Neural cell (in vitro differentiated cells): Measurements from ENCODE around the gene ATP5F1D. TPM values are rescaled to one million over a fixed set of nuclear protein-coding genes. Genes with fewer than 3 reads are reported as not detected.

Source experiments
- H2AFZ ChIP-seq: fragments of 200-600, 300-800 bp; sonication (generic), shearing (Covaris generic); 2 replicates; pipeline ENCODE4 v1.6.0; 2014; ENCODE audit warnings: low read depth, mild to moderate bottlenecking, antibody characterized with exemption, low read length, moderate library complexity
- H3F3A ChIP-seq: fragments of 200-600 bp; shearing (Covaris generic); 2 replicates; pipeline ENCODE4 v1.6.1; 2016; ENCODE audit warnings: mild to moderate bottlenecking, moderate library complexity, mixed read lengths, antibody characterized with exemption, low read length; ENCODE audit not compliant: insufficient read depth, poor library complexity, severe bottlenecking
- H3K27ac ChIP-seq: fragments of 200-600, 300-800 bp; sonication (generic), shearing (Covaris generic); 2 replicates; pipeline ENCODE4 v1.5.1; 2014; ENCODE audit warnings: mild to moderate bottlenecking, low read length, moderate library complexity
- H3K27me3 ChIP-seq: fragments of 300-800, 200-600 bp; sonication (generic), shearing (Covaris generic); 2 replicates; pipeline ENCODE4 v1.6.0; 2014; ENCODE audit warnings: mild to moderate bottlenecking, low read depth, low read length, moderate library complexity; ENCODE audit not compliant: insufficient read depth
- H3K36me3 ChIP-seq: fragments of 300-800, 200-600 bp; sonication (generic), shearing (Covaris generic); 2 replicates; pipeline ENCODE4 v1.5.1; 2014; ENCODE audit warnings: mild to moderate bottlenecking, antibody characterized with exemption, low read length, moderate library complexity; ENCODE audit not compliant: insufficient read depth
- H3K4me2 ChIP-seq: fragments of 300-800, 200-600 bp; sonication (generic), shearing (Covaris generic); 2 replicates; pipeline ENCODE4 v1.6.0; 2014; ENCODE audit warnings: mild to moderate bottlenecking, low read length
- H3K4me3 ChIP-seq: fragments of 300-800, 200-600 bp; sonication (generic), shearing (Covaris generic); 2 replicates; pipeline ENCODE4 v1.5.1; 2014; ENCODE audit warnings: mild to moderate bottlenecking, low read length, moderate library complexity
- H3K79me2 ChIP-seq: fragments of 200-600 bp; shearing (Covaris generic); replicated peaks from 2 replicates; pipeline ENCODE4 v1.6.0; 2014; ENCODE audit warnings: mild to moderate bottlenecking, low read length, moderate library complexity; ENCODE audit not compliant: insufficient read depth
- H3K9ac ChIP-seq: fragments of 300-800, 200-600 bp; sonication (generic), shearing (Covaris generic); 2 replicates; pipeline ENCODE4 v1.6.1; 2016; ENCODE audit warnings: mild to moderate bottlenecking, low read length, mixed read lengths
- H3K9me2 ChIP-seq: fragments of 200-600 bp; shearing (Covaris generic); 2 replicates; pipeline ENCODE4 v1.6.1; 2016; ENCODE audit warnings: mild to moderate bottlenecking, low read length, mixed read lengths; ENCODE audit not compliant: insufficient read depth
- H3K9me3 ChIP-seq: fragments of 200-600, 300-800 bp; sonication (generic), shearing (Covaris generic); 2 replicates; pipeline ENCODE4 v1.6.1; 2016; ENCODE audit warnings: mild to moderate bottlenecking, mixed run types, low read length, moderate library complexity, mixed read lengths
- H4K20me1 ChIP-seq: fragments of 200-600 bp; shearing (Covaris generic); 2 replicates; pipeline ENCODE4 v1.6.1; 2016; ENCODE audit warnings: mild to moderate bottlenecking, mixed run types; ENCODE audit not compliant: insufficient read depth
- EP300 ChIP-seq: fragments of 450-650 bp; conservative IDR thresholded peaks from 2 replicates; pipeline ENCODE4 v1.6.1; 2014; ENCODE audit warnings: antibody characterized with exemption, mild to moderate bottlenecking, moderate library complexity; ENCODE audit not compliant: poor library complexity, severe bottlenecking
- EZH2 ChIP-seq: fragments of 200-600, 300-800 bp; shearing (Covaris generic), sonication (generic); IDR thresholded peaks from 2 replicates; pipeline ENCODE4 v1.6.1; 2014; ENCODE audit warnings: antibody characterized with exemption, low read length, borderline replicate concordance, mild to moderate bottlenecking; ENCODE audit not compliant: insufficient read depth, poor library complexity, severe bottlenecking
- MXI1 ChIP-seq: fragments of 450-650 bp; conservative IDR thresholded peaks from 2 replicates; pipeline ENCODE4 v1.6.1; 2014; ENCODE audit warnings: antibody characterized with exemption, mild to moderate bottlenecking; ENCODE audit not compliant: poor library complexity, severe bottlenecking
- POLR2AphosphoS5 ChIP-seq: IDR thresholded peaks from 2 replicates; pipeline ENCODE4 v1.6.1; 2012
- RAD21 ChIP-seq: fragments of 450-650 bp; conservative IDR thresholded peaks from 2 replicates; pipeline ENCODE4 v1.6.1; 2014; ENCODE audit warnings: antibody characterized with exemption, mild to moderate bottlenecking, moderate library complexity
- SMC3 ChIP-seq: fragments of 450-650 bp; conservative IDR thresholded peaks from 2 replicates; pipeline ENCODE4 v1.6.1; 2014; ENCODE audit warnings: antibody characterized with exemption, mild to moderate bottlenecking, moderate library complexity; ENCODE audit not compliant: poor library complexity
- TAF1 ChIP-seq: IDR thresholded peaks from 2 replicates; pipeline ENCODE4 v1.6.1; 2012; ENCODE audit warnings: low read depth
- polyA plus RNA-seq: library from polyadenylated mRNA; depleted of rRNA; stranded (reverse); fragments of >200 nt; gene quantifications from 2 replicates; pipeline ENCODE4 v1.2.3, GENCODE V29; 2014
- TF ChIP-seq, protein P1 (sequence below): fragments of 450-650 bp; IDR thresholded peaks from 2 replicates; pipeline ENCODE4 v1.5.1; 2014; ENCODE audit warnings: antibody characterized with exemption, mild to moderate bottlenecking, moderate library complexity; ENCODE audit not compliant: poor library complexity, severe bottlenecking
- TF ChIP-seq, protein P2 (sequence below): IDR thresholded peaks from 2 replicates; pipeline ENCODE4 v1.6.1; 2012; ENCODE audit warnings: borderline replicate concordance

ATP5F1D gene
- polyA plus RNA-seq, 1 donor from 2014 or later: 47.8 TPM

GRCh38 chr19:1253514-1254080 lies 12.0 kb downstream of the ATP5F1D start:
- H3K4me3 ChIP-seq: peak overlapping the region; percentile 93
- peaks cover 4% of the 10 kb centered on the region for H4K20me1 ChIP-seq
- H3K27me3 ChIP-seq: no peaks in the 10 kb centered on the region
- no peak overlapping the region for H3K27ac ChIP-seq
- no peaks in the 10 kb centered on the region for H3K9me2 ChIP-seq
- peaks cover 64% of the 10 kb centered on the region for H3K79me2 ChIP-seq
- H3K9me3 ChIP-seq: no peaks in the 10 kb centered on the region
- TF ChIP-seq MXI1 (no peak), EP300 (no peak), RAD21 (no peak), SMC3 (no peak), TAF1 (no peak), POLR2AphosphoS5 (no peak), EZH2 (no peak)
- TF ChIP-seq, protein P1, sequence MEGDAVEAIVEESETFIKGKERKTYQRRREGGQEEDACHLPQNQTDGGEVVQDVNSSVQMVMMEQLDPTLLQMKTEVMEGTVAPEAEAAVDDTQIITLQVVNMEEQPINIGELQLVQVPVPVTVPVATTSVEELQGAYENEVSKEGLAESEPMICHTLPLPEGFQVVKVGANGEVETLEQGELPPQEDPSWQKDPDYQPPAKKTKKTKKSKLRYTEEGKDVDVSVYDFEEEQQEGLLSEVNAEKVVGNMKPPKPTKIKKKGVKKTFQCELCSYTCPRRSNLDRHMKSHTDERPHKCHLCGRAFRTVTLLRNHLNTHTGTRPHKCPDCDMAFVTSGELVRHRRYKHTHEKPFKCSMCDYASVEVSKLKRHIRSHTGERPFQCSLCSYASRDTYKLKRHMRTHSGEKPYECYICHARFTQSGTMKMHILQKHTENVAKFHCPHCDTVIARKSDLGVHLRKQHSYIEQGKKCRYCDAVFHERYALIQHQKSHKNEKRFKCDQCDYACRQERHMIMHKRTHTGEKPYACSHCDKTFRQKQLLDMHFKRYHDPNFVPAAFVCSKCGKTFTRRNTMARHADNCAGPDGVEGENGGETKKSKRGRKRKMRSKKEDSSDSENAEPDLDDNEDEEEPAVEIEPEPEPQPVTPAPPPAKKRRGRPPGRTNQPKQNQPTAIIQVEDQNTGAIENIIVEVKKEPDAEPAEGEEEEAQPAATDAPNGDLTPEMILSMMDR: no peak
- TF ChIP-seq, protein P2, sequence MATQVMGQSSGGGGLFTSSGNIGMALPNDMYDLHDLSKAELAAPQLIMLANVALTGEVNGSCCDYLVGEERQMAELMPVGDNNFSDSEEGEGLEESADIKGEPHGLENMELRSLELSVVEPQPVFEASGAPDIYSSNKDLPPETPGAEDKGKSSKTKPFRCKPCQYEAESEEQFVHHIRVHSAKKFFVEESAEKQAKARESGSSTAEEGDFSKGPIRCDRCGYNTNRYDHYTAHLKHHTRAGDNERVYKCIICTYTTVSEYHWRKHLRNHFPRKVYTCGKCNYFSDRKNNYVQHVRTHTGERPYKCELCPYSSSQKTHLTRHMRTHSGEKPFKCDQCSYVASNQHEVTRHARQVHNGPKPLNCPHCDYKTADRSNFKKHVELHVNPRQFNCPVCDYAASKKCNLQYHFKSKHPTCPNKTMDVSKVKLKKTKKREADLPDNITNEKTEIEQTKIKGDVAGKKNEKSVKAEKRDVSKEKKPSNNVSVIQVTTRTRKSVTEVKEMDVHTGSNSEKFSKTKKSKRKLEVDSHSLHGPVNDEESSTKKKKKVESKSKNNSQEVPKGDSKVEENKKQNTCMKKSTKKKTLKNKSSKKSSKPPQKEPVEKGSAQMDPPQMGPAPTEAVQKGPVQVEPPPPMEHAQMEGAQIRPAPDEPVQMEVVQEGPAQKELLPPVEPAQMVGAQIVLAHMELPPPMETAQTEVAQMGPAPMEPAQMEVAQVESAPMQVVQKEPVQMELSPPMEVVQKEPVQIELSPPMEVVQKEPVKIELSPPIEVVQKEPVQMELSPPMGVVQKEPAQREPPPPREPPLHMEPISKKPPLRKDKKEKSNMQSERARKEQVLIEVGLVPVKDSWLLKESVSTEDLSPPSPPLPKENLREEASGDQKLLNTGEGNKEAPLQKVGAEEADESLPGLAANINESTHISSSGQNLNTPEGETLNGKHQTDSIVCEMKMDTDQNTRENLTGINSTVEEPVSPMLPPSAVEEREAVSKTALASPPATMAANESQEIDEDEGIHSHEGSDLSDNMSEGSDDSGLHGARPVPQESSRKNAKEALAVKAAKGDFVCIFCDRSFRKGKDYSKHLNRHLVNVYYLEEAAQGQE: no peak
- H3K9ac ChIP-seq: peak overlapping the region; percentile 99
- H3K4me2 ChIP-seq: no peak overlapping the region
- H3K36me3 ChIP-seq: no peaks in the 10 kb centered on the region
- H2AFZ ChIP-seq: no peak overlapping the region
- no peaks in the 10 kb centered on the region for H3F3A ChIP-seq

- H3K9ac ChIP-seq: no peak overlapping the region
- H3K36me3 ChIP-seq: no peaks in the 10 kb centered on the region
- H2AFZ ChIP-seq: no peak overlapping the region
- H3K4me2 ChIP-seq: no peak overlapping the region
- TF ChIP-seq, protein P1: no peak
- TF ChIP-seq MXI1 (no peak), POLR2AphosphoS5 (no peak), TAF1 (no peak), RAD21 (no peak), EZH2 (no peak), SMC3 (no peak), EP300 (no peak)
- TF ChIP-seq, protein P2: no peak
- H3K27ac ChIP-seq: no peak overlapping the region
- peaks cover 69% of the 10 kb centered on the region for H3K79me2 ChIP-seq
- peaks cover 4% of the 10 kb centered on the region for H4K20me1 ChIP-seq
- no peaks in the 10 kb centered on the region for H3K27me3 ChIP-seq
- no peaks in the 10 kb centered on the region for H3F3A ChIP-seq
- no peaks in the 10 kb centered on the region for H3K9me3 ChIP-seq
- H3K4me3 ChIP-seq: no peak overlapping the region
- H3K9me2 ChIP-seq: no peaks in the 10 kb centered on the region
Observed at GRCh38 chr19:1254081-1254527, 12.6 kb downstream of the ATP5F1D start.
